Neural cell (in vitro differentiated cells): ENCODE results near the gene HM13.

Experiments
- SMC3 ChIP-seq: fragments of 450-650 bp; conservative IDR thresholded peaks from 2 replicates; pipeline ENCODE4 v1.6.1; 2014; ENCODE audit warnings: antibody characterized with exemption, mild to moderate bottlenecking, moderate library complexity; ENCODE audit not compliant: poor library complexity
- TF ChIP-seq, protein P1 (sequence below): fragments of 450-650 bp; IDR thresholded peaks from 2 replicates; pipeline ENCODE4 v1.5.1; 2014; ENCODE audit warnings: antibody characterized with exemption, mild to moderate bottlenecking, moderate library complexity; ENCODE audit not compliant: poor library complexity, severe bottlenecking

DNA sequence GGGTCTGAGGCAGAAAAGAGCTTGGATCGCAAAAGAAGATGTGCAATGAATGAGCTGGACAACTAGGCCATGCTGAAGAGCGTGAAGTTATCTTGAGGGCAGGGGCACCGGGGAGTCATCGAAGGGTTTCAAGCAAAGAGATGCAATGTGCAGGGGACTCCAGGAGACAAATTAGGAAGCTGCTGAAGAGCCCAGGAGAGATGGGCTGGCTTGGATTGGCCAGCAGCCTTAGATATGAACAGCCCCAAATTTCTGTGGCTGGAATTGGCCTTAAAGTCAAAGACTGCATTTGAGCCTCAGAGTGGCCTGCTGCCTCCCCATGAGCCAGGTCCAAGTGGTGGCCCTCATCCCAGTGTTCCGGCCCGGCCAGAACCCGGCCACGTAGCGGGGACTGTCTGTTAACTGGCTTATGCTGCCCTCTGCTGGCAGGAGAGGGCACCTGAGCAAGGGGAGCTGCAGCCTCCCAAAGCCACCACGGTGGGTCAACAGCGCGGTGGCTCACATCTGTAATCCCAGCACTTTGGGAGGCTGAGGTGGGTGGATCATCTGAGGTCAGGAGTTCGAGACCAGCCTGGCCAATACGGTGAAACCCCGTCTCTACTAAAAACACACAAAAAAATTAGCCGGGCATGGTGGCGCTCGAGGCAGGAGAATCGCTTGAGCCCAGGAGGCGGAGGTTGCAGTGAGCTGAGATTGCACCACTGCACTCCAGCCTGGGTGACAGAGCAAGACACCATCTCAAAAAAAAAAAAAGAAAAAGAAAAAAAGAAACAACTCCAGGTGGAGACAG is 11.2 kb upstream of the HM13 start:
- TF ChIP-seq, protein P1, sequence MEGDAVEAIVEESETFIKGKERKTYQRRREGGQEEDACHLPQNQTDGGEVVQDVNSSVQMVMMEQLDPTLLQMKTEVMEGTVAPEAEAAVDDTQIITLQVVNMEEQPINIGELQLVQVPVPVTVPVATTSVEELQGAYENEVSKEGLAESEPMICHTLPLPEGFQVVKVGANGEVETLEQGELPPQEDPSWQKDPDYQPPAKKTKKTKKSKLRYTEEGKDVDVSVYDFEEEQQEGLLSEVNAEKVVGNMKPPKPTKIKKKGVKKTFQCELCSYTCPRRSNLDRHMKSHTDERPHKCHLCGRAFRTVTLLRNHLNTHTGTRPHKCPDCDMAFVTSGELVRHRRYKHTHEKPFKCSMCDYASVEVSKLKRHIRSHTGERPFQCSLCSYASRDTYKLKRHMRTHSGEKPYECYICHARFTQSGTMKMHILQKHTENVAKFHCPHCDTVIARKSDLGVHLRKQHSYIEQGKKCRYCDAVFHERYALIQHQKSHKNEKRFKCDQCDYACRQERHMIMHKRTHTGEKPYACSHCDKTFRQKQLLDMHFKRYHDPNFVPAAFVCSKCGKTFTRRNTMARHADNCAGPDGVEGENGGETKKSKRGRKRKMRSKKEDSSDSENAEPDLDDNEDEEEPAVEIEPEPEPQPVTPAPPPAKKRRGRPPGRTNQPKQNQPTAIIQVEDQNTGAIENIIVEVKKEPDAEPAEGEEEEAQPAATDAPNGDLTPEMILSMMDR, result peak; percentile 79
- TF ChIP-seq SMC3, result peak; percentile 72
